ENCODE results near the gene CCDC192.

CCDC192 gene

GRCh38 chr5:127957183-127957582 lies 254.0 kb downstream of the CCDC192 start:
- DNase-seq (ENCODE audit: low read depth in 3 of 3): no peak

- DNase-seq (ENCODE audit: low read depth in 3 of 3): no peak
These were observed 254.6 kb downstream of the CCDC192 start for GRCh38 chr5:127957701-127958239.

GRCh38 chr5:127958421-127959011 lies 255.3 kb downstream of the CCDC192 start:
- no peak for DNase-seq (ENCODE audit: low read depth in 3 of 3)

- no peak for DNase-seq (ENCODE audit: low read depth in 3 of 3)
These were observed 256.1 kb downstream of the CCDC192 start for GRCh38 chr5:127959152-127959764.

GRCh38 chr5:127960270-127960691 lies 257.1 kb downstream of the CCDC192 start:
- DNase-seq (ENCODE audit: low read depth in 3 of 3): no peak

GRCh38 chr5:127961006-127961762 lies 258.0 kb downstream of the CCDC192 start:
- DNase-seq (ENCODE audit: low read depth in 3 of 3): no peak

- no peak for DNase-seq (ENCODE audit: low read depth in 3 of 3)
These were observed 258.6 kb downstream of the CCDC192 start for GRCh38 chr5:127961763-127962145.

GRCh38 chr5:127962491-127962890 lies 259.3 kb downstream of the CCDC192 start:
- DNase-seq (ENCODE audit: low read depth in 3 of 3): no peak

- no peak for DNase-seq (ENCODE audit: low read depth in 3 of 3)
These were observed 260.0 kb downstream of the CCDC192 start for GRCh38 chr5:127963233-127963632.

- DNase-seq (ENCODE audit: low read depth in 3 of 3): no peak
These were observed 260.7 kb downstream of the CCDC192 start for GRCh38 chr5:127963931-127964330.

GRCh38 chr5:127967323-127967982 lies 264.3 kb downstream of the CCDC192 start:
- no peak for DNase-seq (ENCODE audit: low read depth in 3 of 3)

- no peak for DNase-seq (ENCODE audit: low read depth in 3 of 3)
These were observed 264.9 kb downstream of the CCDC192 start for GRCh38 chr5:127967983-127968592.

- DNase-seq (ENCODE audit: low read depth in 3 of 3): no peak
These were observed 265.8 kb downstream of the CCDC192 start for GRCh38 chr5:127969002-127969401.

GRCh38 chr5:127969651-127970050 lies 266.5 kb downstream of the CCDC192 start:
- DNase-seq (ENCODE audit: low read depth in 3 of 3): no peak

- DNase-seq (ENCODE audit: low read depth in 3 of 3): no peak
These were observed 266.9 kb downstream of the CCDC192 start for GRCh38 chr5:127970081-127970480.

- DNase-seq (ENCODE audit: low read depth in 3 of 3): no peak
These were observed 267.7 kb downstream of the CCDC192 start for GRCh38 chr5:127970854-127971425.

GRCh38 chr5:127975961-127976360 lies 272.8 kb downstream of the CCDC192 start:
- no peak for DNase-seq (ENCODE audit: low read depth in 3 of 3)

- DNase-seq (ENCODE audit: low read depth in 3 of 3): no peak
These were observed 273.3 kb downstream of the CCDC192 start for GRCh38 chr5:127976525-127976924.

- DNase-seq (ENCODE audit: low read depth in 3 of 3): no peak
These were observed 274.0 kb downstream of the CCDC192 start for GRCh38 chr5:127976991-127977717.

- no peak for DNase-seq (ENCODE audit: low read depth in 3 of 3)
These were observed 275.6 kb downstream of the CCDC192 start for GRCh38 chr5:127978738-127979300.
